ENCODE measurements around the gene LKAAEAR1. TPM values are rescaled to one million over a fixed set of nuclear protein-coding genes. Genes with fewer than 3 reads are reported as not detected.

LKAAEAR1 gene
- total and polyA plus RNA-seq, 2 of the 4 experiments (the other 2 are of a cell fraction) = 0.21 TPM; not detected in 1

- no peak overlapping the region for H4K5ac ChIP-seq (ENCODE audit: low read depth, low read length)
- no peak overlapping the region for H3K4ac ChIP-seq (ENCODE audit: low read depth, low read length)
- H3K79me1 ChIP-seq (ENCODE audit: low read depth in 1 of 2, low read length in 2 of 2) = no peaks in the 10 kb centered on the region
- no peaks in the 10 kb centered on the region for H3K9me1 ChIP-seq (ENCODE audit: insufficient read depth, low read length)
- ATAC-seq (ENCODE audit: low read depth) (no peak), DNase-seq (no peak)
- H3K56ac ChIP-seq (ENCODE audit: extremely low read depth, insufficient read depth, low read length) = no peak overlapping the region
- no peak for TF ChIP-seq FOS (IDR thresholded peaks at IDR 0.05; ENCODE audit: low read depth, low read length)
- no peak for TF ChIP-seq RCOR1 (IDR thresholded peaks at IDR 0.05; ENCODE audit: insufficient replicate concordance, low read length)
- TF ChIP-seq USF2 (IDR thresholded peaks at IDR 0.05; ENCODE audit: low read depth, low read length) = no peak
- no peak overlapping the region for H2AFZ ChIP-seq (replicated peaks; ENCODE audit: low read length, poor library complexity)
- no peak overlapping the region for H2BK20ac ChIP-seq (ENCODE audit: low read depth, low read length)
- no peak overlapping the region for H2AK9ac ChIP-seq (replicated peaks; ENCODE audit: low read depth, low read length, poor library complexity)
- H2BK120ac ChIP-seq (ENCODE audit: low read depth, low read length) = no peak overlapping the region
- no peaks in the 10 kb centered on the region for H4K20me1 ChIP-seq (ENCODE audit: insufficient read depth, low read length)
- H2AK5ac ChIP-seq (ENCODE audit: low read depth, low read length) = no peak overlapping the region
- H3K4me1 ChIP-seq (ENCODE audit: control insufficient read depth, insufficient read depth, low read length) = no peaks in the 10 kb centered on the region
- H3K4me2 ChIP-seq (ENCODE audit: low read depth, low read length) = no peak overlapping the region
- no peak overlapping the region for H3K4me3 ChIP-seq (ENCODE audit: insufficient read depth, low read depth, low read length)
- BruUV-seq (replicated peaks) = no TSS peak
- in situ Hi-C loops (cut with MboI; ENCODE audit: low sequenced_read_pairs) = no loop called here
- 69% methylated on average over 10 of the region's 25 CpGs; no CpG with 5 or more reads in 1 of the 2 experiments for WGBS, 2 experiments (ENCODE audit: extremely low coverage in 2 of 2, insufficient read length in 1 of 2)
- H3K36me3 ChIP-seq (ENCODE audit: control insufficient read depth, insufficient read depth, low read length) = no peaks in the 10 kb centered on the region
- H2BK5ac ChIP-seq (ENCODE audit: low read depth, low read length, poor library complexity, severe bottlenecking) = no peak overlapping the region
- no peak overlapping the region for H4K8ac ChIP-seq (ENCODE audit: low read depth in 2 of 2, low read length in 2 of 2)
- POLR2A ChIA-PET (ENCODE audit: unreplicated experiment) = no interaction called here
- H3K23ac ChIP-seq (ENCODE audit: low read depth, low read length) = no peak overlapping the region
- H3K9ac ChIP-seq (ENCODE audit: low read depth, low read length) = no peak overlapping the region
- no peak overlapping the region for H3K14ac ChIP-seq (replicated peaks; ENCODE audit: low read depth, low read length)
- CTCF ChIA-PET = no interaction called here
- no peak overlapping the region for H4K91ac ChIP-seq (ENCODE audit: insufficient read depth, low read depth, low read length)
- peaks cover 58% of the 10 kb centered on the region for H3K27me3 ChIP-seq (ENCODE audit: control insufficient read depth, insufficient read depth, low read length)
- H2BK15ac ChIP-seq (ENCODE audit: low read depth, low read length) = no peak overlapping the region
- intact Hi-C loops (cut with micrococcal nuclease) = no loop called here
- dilution Hi-C loops (cut with HindIII; ENCODE audit: low sequenced_read_pairs, unreplicated experiment) = no loop called here
- no peak overlapping the region for H3K18ac ChIP-seq (ENCODE audit: low read depth, low read length)
- no peak overlapping the region for H3K27ac ChIP-seq (ENCODE audit: insufficient read depth, low read length)
- no peaks in the 10 kb centered on the region for H3K9me3 ChIP-seq (ENCODE audit: control insufficient read depth, insufficient read depth, low read length)
Measured at GRCh38 chr20:64104667-64105451, 20.7 kb upstream of the LKAAEAR1 start.
